Nephron (organoid): Measurements from ENCODE around the gene ETV6.

Experiments used
- H3K27ac Mint-ChIP-seq, 3 experiments: 2 replicates each; pipeline ENCODE4 v1.8.0; 2020; ENCODE audit warnings: mixed read lengths in 3 of 3, mild to moderate bottlenecking in 2 of 3, moderate library complexity in 1 of 3
- H3K27me3 Mint-ChIP-seq: 2 replicates; pipeline ENCODE4 v1.8.0; 2021; ENCODE audit warnings: low read depth, mild to moderate bottlenecking, moderate library complexity, mixed read lengths
- H3K36me3 Mint-ChIP-seq: 2 replicates; pipeline ENCODE4 v1.8.0; 2020; ENCODE audit warnings: low read depth, mixed read lengths
- H3K4me1 Mint-ChIP-seq: 2 replicates; pipeline ENCODE4 v1.8.0; 2020; ENCODE audit warnings: mixed read lengths
- H3K4me3 Mint-ChIP-seq, 3 experiments: 2 replicates each; pipeline ENCODE4 v1.8.0; 2020; ENCODE audit warnings: mild to moderate bottlenecking in 3 of 3, mixed read lengths in 3 of 3, moderate library complexity in 2 of 3
- H3K9me3 Mint-ChIP-seq: 2 replicates; pipeline ENCODE4 v1.8.0; 2020; ENCODE audit warnings: mixed read lengths
- CTCF ChIP-seq, 3 experiments: fragments of 200-600 bp; sonication (generic); IDR thresholded peaks; one replicate each; pipeline ENCODE4 v1.5.0; 2021; ENCODE audit warnings: antibody characterized with exemption in 3 of 3; ENCODE audit not compliant: unreplicated experiment in 3 of 3

The ETV6 gene

DNA sequence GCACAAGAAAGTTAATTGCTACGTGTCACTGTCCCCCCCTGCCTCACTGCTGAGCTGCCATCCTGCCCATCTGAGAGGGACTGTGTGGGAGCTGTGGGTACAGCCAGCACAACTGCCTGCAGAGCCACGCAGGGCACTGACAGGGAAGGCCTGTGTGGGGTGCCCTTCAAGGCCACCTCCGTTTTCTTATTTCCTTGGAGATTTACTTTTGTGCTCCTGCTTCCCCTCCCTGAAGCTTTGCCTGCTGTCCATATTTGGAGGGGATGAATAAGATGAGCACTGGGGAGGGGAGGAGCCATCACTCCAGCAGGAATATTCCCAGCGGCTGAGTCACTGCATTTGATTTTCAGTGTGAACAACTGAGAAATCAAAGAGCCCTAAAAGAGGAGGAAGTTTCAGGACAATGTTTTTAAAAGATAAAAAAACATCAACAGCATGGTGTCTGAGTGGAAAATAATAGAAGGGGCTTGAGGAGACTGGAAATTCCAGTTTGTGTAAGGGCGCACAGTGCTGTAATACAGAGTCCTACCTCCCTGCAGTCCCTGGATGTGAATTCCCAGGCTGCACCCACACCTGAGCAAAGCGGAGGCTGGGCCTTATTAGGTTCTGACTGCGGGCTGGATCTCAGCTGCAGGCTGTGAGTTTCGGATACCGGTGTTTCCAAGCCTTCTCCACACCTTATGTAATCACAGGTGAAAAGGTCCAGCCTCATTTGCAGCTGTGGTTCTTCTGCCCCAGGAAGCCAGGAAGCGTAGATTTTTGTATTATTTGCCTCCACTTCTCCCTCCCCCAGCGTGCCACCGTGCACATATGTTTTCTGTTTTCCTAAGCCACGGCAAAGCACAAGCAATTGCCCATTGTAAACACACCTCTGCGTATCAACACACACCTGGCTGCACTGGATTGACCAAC lies 228.7 kb downstream of the ETV6 start:
- Mint-ChIP-seq H3K4me3 (peak overlapping the region in 1 of 3 experiments; percentile 13), H3K36me3 (peaks cover 20% of the 10 kb centered on the region), H3K9me3 (no peaks in the 10 kb centered on the region), H3K27ac (peak overlapping the region; percentile 10 to 80 (median 27)), H3K4me1 (peaks cover 35% of the 10 kb centered on the region), H3K27me3 (no peaks in the 10 kb centered on the region)
- no peak for TF ChIP-seq CTCF (IDR thresholded peaks at IDR 0.05; ENCODE audit: unreplicated experiment in 3 of 3)

GRCh38 chr12:11879306-11879705 lies 229.8 kb downstream of the ETV6 start:
- Mint-ChIP-seq H3K27ac (no peak overlapping the region), H3K27me3 (no peaks in the 10 kb centered on the region), H3K4me1 (peaks cover 35% of the 10 kb centered on the region), H3K4me3 (no peak overlapping the region), H3K9me3 (no peaks in the 10 kb centered on the region), H3K36me3 (peaks cover 20% of the 10 kb centered on the region)
- TF ChIP-seq CTCF (IDR thresholded peaks at IDR 0.05; ENCODE audit: unreplicated experiment in 3 of 3) = no peak

DNA sequence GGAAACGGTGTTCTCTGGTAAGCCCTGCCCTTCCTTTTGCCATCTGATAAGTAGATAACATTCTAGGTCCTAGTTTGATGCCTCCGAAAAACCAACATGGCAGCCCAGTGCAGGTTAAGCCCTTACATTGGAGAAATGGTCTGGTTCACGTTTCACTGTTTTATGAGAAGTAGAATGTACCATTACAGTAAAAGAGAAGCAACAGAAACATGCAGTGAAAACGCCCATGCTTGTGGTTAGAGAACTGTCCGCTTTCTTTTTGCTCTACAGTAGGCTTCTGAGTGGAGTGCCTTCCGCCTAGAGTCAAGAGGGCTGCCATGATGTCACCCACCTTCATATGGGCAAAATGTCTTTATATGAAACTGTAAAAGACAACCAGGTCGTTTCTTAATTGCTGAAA lies 230.9 kb downstream of the ETV6 start:
- Mint-ChIP-seq H3K36me3 (peaks cover 29% of the 10 kb centered on the region), H3K27ac (no peak overlapping the region)

GRCh38 chr12:11881835-11882234 lies 232.4 kb downstream of the ETV6 start:
- TF ChIP-seq CTCF (IDR thresholded peaks at IDR 0.05; ENCODE audit: unreplicated experiment in 3 of 3) = no peak
- H3K27ac Mint-ChIP-seq = no peak overlapping the region
- H3K4me3 Mint-ChIP-seq = no peak overlapping the region
- peaks cover 44% of the 10 kb centered on the region for H3K36me3 Mint-ChIP-seq
- H3K4me1 Mint-ChIP-seq = peaks cover 26% of the 10 kb centered on the region
- H3K9me3 Mint-ChIP-seq = peaks cover 4% of the 10 kb centered on the region
- no peaks in the 10 kb centered on the region for H3K27me3 Mint-ChIP-seq

More for the DNA sequence above, 230.9 kb downstream of the ETV6 start:
- TF ChIP-seq CTCF (IDR thresholded peaks at IDR 0.05; ENCODE audit: unreplicated experiment in 3 of 3) = no peak
- no peak overlapping the region for H3K4me3 Mint-ChIP-seq
- H3K9me3 Mint-ChIP-seq = no peaks in the 10 kb centered on the region
- H3K4me1 Mint-ChIP-seq = peaks cover 35% of the 10 kb centered on the region
- H3K27me3 Mint-ChIP-seq = no peaks in the 10 kb centered on the region

- no peak overlapping the region for H3K27ac Mint-ChIP-seq
- peaks cover 25% of the 10 kb centered on the region for H3K4me1 Mint-ChIP-seq
These were observed 233.0 kb downstream of the ETV6 start for GRCh38 chr12:11882301-11883019.

More at GRCh38 chr12:11882301-11883019, 233.0 kb downstream of the ETV6 start:
- no peak overlapping the region for H3K4me3 Mint-ChIP-seq
- peaks cover 5% of the 10 kb centered on the region for H3K9me3 Mint-ChIP-seq
- TF ChIP-seq CTCF (IDR thresholded peaks at IDR 0.05; ENCODE audit: unreplicated experiment in 3 of 3) = no peak
- H3K27me3 Mint-ChIP-seq = no peaks in the 10 kb centered on the region
- peaks cover 49% of the 10 kb centered on the region for H3K36me3 Mint-ChIP-seq
